ENCODE data around the gene STRIT1. TPM values are rescaled to one million over a fixed set of nuclear protein-coding genes. Genes with fewer than 3 reads are reported as not detected.

Gene STRIT1
- total RNA-seq, 1 donor from 2014 or later = not detected

- Mint-ChIP-seq H3K36me3 (ENCODE audit: low read depth, unreplicated experiment) (no peaks in the 10 kb centered on the region), H3K27me3 (ENCODE audit: low read depth, unreplicated experiment) (no peaks in the 10 kb centered on the region), H3K27ac (ENCODE audit: unreplicated experiment) (no peak overlapping the region), H3K9me3 (ENCODE audit: unreplicated experiment) (no peaks in the 10 kb centered on the region), H3K4me1 (ENCODE audit: low read depth, unreplicated experiment) (peaks cover 6% of the 10 kb centered on the region), H3K4me3 (ENCODE audit: unreplicated experiment) (no peak overlapping the region)
- no peaks in the 10 kb centered on the region for H3K79me2 ChIP-seq (ENCODE audit: insufficient read depth, low read length)
- no peak overlapping the region for H3K4me2 ChIP-seq (ENCODE audit: low read length)
- H3K27ac ChIP-seq (ENCODE audit: low read depth, low read length) = no peak overlapping the region
- H3K9me3 ChIP-seq (ENCODE audit: insufficient read depth, low read depth, low read length) = no peaks in the 10 kb centered on the region
- H3K4me1 ChIP-seq (ENCODE audit: insufficient read depth, low read length) = no peaks in the 10 kb centered on the region
- no peak overlapping the region for H3K4me3 ChIP-seq (ENCODE audit: insufficient read depth, low read depth, low read length)
- no peak for FAIRE-seq
- TF ChIP-seq CTCF (IDR thresholded peaks at IDR 0.05; ENCODE audit: insufficient read depth, low read depth, low read length) (no peak), EZH2 (IDR thresholded peaks at IDR 0.05; ENCODE audit: insufficient read depth, low read length) (no peak)
- no peak overlapping the region for H2AFZ ChIP-seq (ENCODE audit: low read depth, low read length)
- H3K9ac ChIP-seq (ENCODE audit: low read length) = no peak overlapping the region
- DNase-seq (ENCODE audit: low read depth) = no peak
- no peaks in the 10 kb centered on the region for H3K36me3 ChIP-seq (ENCODE audit: insufficient read depth, low read length)
- no peaks in the 10 kb centered on the region for H3K27me3 ChIP-seq (ENCODE audit: insufficient read depth, low read length)
- no peaks in the 10 kb centered on the region for H4K20me1 ChIP-seq (ENCODE audit: insufficient read depth, low read length)
Observed at GRCh38 chr3:155317211-155317610, 23.7 kb upstream of the STRIT1 start.

- no peak overlapping the region for H3K4me3 ChIP-seq (ENCODE audit: insufficient read depth, low read depth, low read length)
- no peak overlapping the region for H3K4me3 Mint-ChIP-seq (ENCODE audit: unreplicated experiment)
- TF ChIP-seq EZH2 (IDR thresholded peaks at IDR 0.05; ENCODE audit: insufficient read depth, low read length) (no peak), CTCF (IDR thresholded peaks at IDR 0.05; ENCODE audit: insufficient read depth, low read depth, low read length) (no peak)
Observed at GRCh38 chr3:155316426-155316825, 22.9 kb upstream of the STRIT1 start.

GRCh38 chr3:155313916-155314315, 20.4 kb upstream of the STRIT1 start:
- H3K4me1 ChIP-seq (ENCODE audit: insufficient read depth, low read length) = no peaks in the 10 kb centered on the region
- H3K27ac ChIP-seq (ENCODE audit: low read depth, low read length) = no peak overlapping the region
- H3K79me2 ChIP-seq (ENCODE audit: insufficient read depth, low read length) = no peaks in the 10 kb centered on the region
- Mint-ChIP-seq H3K4me1 (ENCODE audit: low read depth, unreplicated experiment) (peaks cover 2% of the 10 kb centered on the region), H3K4me3 (ENCODE audit: unreplicated experiment) (no peak overlapping the region), H3K27me3 (ENCODE audit: low read depth, unreplicated experiment) (no peaks in the 10 kb centered on the region), H3K36me3 (ENCODE audit: low read depth, unreplicated experiment) (no peaks in the 10 kb centered on the region), H3K27ac (ENCODE audit: unreplicated experiment) (no peak overlapping the region), H3K9me3 (ENCODE audit: unreplicated experiment) (no peaks in the 10 kb centered on the region)
- H3K4me3 ChIP-seq (ENCODE audit: insufficient read depth, low read depth, low read length) = no peak overlapping the region
- no peaks in the 10 kb centered on the region for H3K36me3 ChIP-seq (ENCODE audit: insufficient read depth, low read length)
- no peak overlapping the region for H3K4me2 ChIP-seq (ENCODE audit: low read length)
- no peak overlapping the region for H2AFZ ChIP-seq (ENCODE audit: low read depth, low read length)
- no peak for TF ChIP-seq EZH2 (IDR thresholded peaks at IDR 0.05; ENCODE audit: insufficient read depth, low read length)
- no peak for TF ChIP-seq CTCF (IDR thresholded peaks at IDR 0.05; ENCODE audit: insufficient read depth, low read depth, low read length)
- H3K9ac ChIP-seq (ENCODE audit: low read length) = no peak overlapping the region
- no peak for DNase-seq (ENCODE audit: low read depth)
- H3K27me3 ChIP-seq (ENCODE audit: insufficient read depth, low read length) = no peaks in the 10 kb centered on the region
- FAIRE-seq = no peak
- H4K20me1 ChIP-seq (ENCODE audit: insufficient read depth, low read length) = no peaks in the 10 kb centered on the region
- no peaks in the 10 kb centered on the region for H3K9me3 ChIP-seq (ENCODE audit: insufficient read depth, low read depth, low read length)

More at GRCh38 chr3:155316426-155316825, 22.9 kb upstream of the STRIT1 start:
- H3K4me1 Mint-ChIP-seq (ENCODE audit: low read depth, unreplicated experiment) = peaks cover 2% of the 10 kb centered on the region
- DNase-seq (ENCODE audit: low read depth) = no peak
- Histone ChIP-seq H4K20me1 (ENCODE audit: insufficient read depth, low read length) (no peaks in the 10 kb centered on the region), H3K9ac (ENCODE audit: low read length) (no peak overlapping the region), H3K27ac (ENCODE audit: low read depth, low read length) (no peak overlapping the region), H3K4me1 (ENCODE audit: insufficient read depth, low read length) (no peaks in the 10 kb centered on the region), H3K79me2 (ENCODE audit: insufficient read depth, low read length) (no peaks in the 10 kb centered on the region), H3K4me2 (ENCODE audit: low read length) (no peak overlapping the region), H3K9me3 (ENCODE audit: insufficient read depth, low read depth, low read length) (no peaks in the 10 kb centered on the region), H2AFZ (ENCODE audit: low read depth, low read length) (no peak overlapping the region), H3K27me3 (ENCODE audit: insufficient read depth, low read length) (no peaks in the 10 kb centered on the region), H3K36me3 (ENCODE audit: insufficient read depth, low read length) (no peaks in the 10 kb centered on the region)
- H3K9me3 Mint-ChIP-seq (ENCODE audit: unreplicated experiment) = no peaks in the 10 kb centered on the region
- H3K27me3 Mint-ChIP-seq (ENCODE audit: low read depth, unreplicated experiment) = no peaks in the 10 kb centered on the region
- H3K36me3 Mint-ChIP-seq (ENCODE audit: low read depth, unreplicated experiment) = no peaks in the 10 kb centered on the region
- H3K27ac Mint-ChIP-seq (ENCODE audit: unreplicated experiment) = no peak overlapping the region
- no peak for FAIRE-seq

Data from astrocyte (in vitro differentiated cells and primary cell).